ENCODE measurements around the gene RASAL2.
"Not testable (repeated sequence)": the region's sequence is repeated elsewhere in the genome, so short reads cannot be mapped to it uniquely, and the experiment has no call there.

The RASAL2 gene

GRCh38 chr1:178168536-178168935 lies 74.6 kb downstream of the RASAL2 start:
- DNase-seq = no peak

GRCh38 chr1:178169649-178170048 lies 75.7 kb downstream of the RASAL2 start:
- no peak for DNase-seq

DNA sequence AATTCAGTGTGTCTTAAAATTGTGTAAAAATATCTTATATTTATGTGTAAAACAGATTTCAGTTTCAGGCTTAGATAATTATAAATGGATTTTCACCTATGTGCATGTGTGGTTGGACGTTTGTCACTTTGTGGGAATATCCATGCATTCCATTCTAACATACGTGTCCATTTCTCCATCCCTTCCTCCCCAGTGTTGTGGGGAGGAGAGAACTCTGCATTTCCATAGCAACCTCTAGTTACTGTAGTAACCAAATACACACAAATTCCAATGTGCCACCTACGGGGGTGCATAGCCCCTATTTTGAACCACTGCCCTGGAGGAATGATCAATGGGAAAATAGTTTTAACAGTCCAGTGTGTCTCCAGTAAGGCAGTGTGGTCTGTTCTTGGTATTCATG lies 79.0 kb downstream of the RASAL2 start:
- DNase-seq = no peak

DNA sequence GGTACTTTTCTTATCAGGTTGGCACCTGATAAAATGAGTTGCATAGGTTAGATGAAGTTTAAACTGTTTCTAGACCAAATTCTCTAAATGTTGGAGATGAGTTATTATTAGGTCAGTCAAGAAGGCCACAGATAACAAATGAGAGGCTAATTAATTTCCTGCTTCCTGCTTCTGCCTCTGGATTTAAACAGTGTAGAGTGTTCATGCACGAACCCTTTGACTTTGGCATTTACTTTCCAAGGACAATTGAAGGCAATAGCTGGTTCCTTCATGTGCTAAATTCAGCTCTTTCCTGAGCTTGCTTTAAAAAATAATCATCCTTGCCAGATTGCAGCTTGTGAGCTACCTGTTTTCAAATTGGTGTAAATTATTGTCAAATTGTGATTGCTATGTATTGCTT lies 80.6 kb downstream of the RASAL2 start:
- DNase-seq = no peak

DNA sequence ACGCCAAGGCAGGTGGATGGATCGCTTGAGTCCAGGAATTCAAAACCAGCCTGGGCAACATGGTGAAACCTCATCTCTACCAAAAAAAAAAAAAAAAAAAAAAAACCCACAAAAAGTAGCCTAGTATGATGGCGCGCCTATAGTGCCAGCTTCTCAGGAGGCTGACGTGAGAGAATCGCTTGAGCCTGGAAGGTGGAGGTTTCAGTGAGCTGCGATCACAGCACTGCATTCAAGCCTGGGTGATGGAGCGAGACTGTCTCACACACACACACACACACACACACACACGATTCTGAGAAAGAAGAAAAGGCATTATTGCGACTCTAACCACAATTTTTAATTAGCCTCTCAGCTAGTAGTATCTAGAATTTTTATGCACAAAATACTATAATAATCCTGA lies 86.5 kb downstream of the RASAL2 start:
- no peak for DNase-seq

DNA sequence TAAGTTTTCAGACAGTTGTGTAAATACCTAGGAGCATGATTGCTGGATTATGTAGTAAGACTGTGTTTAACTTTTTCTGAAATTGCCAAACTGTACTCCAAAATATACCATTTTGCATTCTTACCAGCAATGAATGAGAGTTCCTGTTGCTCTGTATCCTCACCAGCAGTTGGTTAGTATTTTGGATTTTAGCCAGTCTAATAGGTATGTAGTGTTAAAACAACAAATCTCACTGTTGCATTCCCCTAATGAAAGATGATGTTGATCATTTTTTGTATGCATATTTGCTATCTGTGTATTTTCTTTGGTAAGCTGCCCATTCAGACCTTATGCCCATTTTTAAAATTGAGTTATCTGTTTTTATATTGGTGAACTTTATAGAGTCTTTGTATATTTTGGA lies 89.9 kb downstream of the RASAL2 start:
- DNase-seq = no peak

GRCh38 chr1:178188306-178188705 lies 94.4 kb downstream of the RASAL2 start:
- DNase-seq = no peak

GRCh38 chr1:178189814-178190213 lies 95.9 kb downstream of the RASAL2 start:
- no peak for DNase-seq

- DNase-seq = no peak
Observed at GRCh38 chr1:178190881-178191280, 97.0 kb downstream of the RASAL2 start.

GRCh38 chr1:178192686-178193085 lies 98.8 kb downstream of the RASAL2 start:
- no peak for DNase-seq

DNA sequence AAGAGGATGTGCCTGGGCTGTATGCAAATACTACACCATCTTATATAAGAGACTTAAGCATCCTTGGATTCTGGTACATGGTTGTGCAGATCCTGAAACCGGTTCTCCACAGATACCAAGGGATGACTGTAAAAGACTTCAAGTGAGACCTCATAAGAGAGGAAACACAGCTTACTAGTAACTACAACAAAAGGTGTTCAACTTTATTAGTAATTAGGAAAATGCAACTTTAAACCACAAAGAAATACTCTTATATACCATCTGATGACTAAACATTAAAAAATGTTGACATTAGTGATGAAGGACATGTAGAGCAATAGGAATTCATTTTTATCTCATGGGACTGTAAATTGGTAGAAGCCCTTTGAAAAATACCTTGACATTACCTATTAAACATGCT lies 102.7 kb downstream of the RASAL2 start:
- no peak for DNase-seq

GRCh38 chr1:178202095-178202494 lies 108.2 kb downstream of the RASAL2 start:
- not testable (repeated sequence) for DNase-seq

DNA sequence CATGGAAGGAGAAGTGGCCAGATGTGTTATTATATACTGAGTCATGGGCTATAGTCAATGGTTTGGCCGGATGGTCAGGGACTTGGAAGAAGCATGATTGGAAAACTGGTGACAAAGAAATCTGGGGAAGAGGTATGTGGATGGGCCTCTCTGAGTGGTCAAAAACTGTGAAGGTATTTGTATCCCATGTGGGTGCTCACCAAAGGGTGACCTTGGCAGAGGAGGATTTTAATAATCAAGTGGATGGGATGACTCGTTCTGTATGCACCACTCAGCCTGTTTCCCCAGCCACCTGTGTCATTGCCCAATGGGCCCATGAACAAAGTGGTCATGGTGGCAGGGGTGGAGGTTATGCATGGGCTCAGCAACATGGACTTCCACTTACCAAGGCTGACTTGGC lies 108.6 kb downstream of the RASAL2 start:
- DNase-seq = not testable (repeated sequence)

GRCh38 chr1:178208269-178208856 lies 114.5 kb downstream of the RASAL2 start:
- not testable (repeated sequence) for DNase-seq

DNA sequence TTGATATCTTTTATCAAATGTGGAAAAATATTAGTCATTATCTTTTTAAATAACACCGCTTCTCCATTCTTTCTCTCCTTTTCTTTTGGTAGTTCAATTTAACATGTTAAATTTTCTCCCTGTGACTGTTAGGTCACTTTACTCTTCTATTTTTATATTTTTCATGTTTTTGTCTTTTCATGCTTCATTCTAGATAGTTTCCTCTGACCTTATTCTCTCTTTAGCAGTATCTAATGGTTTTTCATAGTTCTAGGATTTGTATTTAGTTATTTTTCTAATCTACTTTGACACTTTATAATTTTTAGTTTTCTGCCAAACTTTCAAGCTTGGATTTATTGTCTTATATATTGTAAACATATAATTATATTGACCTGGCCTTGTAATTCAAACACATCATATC lies 116.0 kb downstream of the RASAL2 start:
- DNase-seq = no peak

DNA sequence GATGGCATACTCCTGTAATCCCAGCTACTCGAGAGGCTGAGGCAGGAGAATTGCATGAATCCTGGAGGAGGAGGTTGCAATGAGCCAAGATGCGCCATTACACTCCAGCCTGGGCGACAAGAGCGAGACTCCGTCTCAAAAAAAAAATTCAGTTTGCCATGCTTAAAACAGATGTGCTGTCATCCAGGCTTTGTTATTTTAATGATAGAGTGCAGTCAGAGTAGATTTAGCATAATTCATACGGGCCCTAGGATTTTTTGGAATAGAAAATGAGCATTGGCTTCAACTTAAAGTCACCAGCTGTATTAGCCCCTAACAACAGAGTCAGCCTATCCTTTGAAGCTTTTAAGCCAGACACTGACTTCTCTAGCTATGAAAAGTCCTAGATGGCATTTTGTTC lies 124.6 kb downstream of the RASAL2 start:
- no peak for DNase-seq

DNA sequence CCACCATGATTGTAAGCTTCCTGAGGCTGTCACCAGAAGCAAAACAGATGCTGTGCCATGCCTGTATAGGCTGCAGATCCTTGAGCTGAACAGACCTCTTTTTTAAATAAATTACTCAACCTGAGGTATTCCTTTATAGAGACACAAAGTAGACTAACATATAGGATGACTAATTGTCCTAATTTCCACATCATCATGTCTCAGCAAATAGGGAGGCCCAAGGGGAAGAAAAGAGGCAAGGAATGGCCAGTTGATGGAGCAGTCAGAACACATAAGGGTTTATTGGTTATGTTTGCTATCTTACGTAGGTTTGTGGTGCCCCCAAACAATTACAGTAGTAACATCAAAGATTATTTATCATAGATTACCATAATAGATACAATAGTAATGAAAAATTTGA lies 126.2 kb downstream of the RASAL2 start:
- DNase-seq = no peak

GRCh38 chr1:178223289-178223688 lies 129.4 kb downstream of the RASAL2 start:
- no peak for DNase-seq

- no peak for DNase-seq
Observed at GRCh38 chr1:178224358-178224757, 130.5 kb downstream of the RASAL2 start.

GRCh38 chr1:178230881-178231409 lies 137.0 kb downstream of the RASAL2 start:
- DNase-seq = no peak

DNA sequence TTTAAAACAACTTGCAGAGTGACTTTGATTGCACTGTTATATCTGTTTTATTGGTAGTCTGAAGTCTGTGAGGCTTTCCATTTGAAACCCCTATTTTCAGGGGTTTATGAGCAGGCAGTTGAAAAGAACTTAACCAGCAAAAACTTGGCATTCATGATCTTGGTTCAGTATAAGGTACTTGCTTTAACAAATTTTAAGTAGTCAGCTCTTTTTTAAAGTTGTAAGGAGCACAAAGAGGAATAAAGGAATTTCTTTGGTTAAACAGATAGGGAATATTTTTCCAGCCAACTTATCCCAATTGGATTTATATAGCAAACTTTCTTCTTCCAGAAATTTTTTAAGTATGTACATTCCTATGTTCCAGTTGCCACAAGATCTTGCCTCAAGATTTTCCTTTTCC lies 138.2 kb downstream of the RASAL2 start:
- no peak for DNase-seq

GRCh38 chr1:178232949-178233348 lies 139.0 kb downstream of the RASAL2 start:
- no peak for DNase-seq

DNA sequence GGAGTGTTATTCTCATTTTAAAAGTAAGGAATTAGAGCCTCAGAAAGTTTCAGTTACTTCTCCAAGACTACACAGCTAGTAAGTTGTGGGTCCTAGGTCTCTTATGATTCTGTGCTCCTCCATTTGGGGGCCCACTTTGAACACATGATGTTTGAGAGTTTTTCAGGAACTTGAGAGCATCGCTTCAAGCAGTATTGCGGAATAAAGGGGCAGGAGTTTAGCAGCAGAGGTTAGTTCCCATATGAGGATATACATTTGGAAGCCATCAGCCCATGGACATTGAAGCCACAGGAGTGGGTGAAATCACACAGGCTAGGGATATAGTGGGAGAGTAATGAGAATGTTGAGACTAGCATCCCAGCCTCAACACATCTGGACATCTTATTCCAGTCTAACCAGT lies 143.2 kb downstream of the RASAL2 start:
- DNase-seq = no peak

DNA sequence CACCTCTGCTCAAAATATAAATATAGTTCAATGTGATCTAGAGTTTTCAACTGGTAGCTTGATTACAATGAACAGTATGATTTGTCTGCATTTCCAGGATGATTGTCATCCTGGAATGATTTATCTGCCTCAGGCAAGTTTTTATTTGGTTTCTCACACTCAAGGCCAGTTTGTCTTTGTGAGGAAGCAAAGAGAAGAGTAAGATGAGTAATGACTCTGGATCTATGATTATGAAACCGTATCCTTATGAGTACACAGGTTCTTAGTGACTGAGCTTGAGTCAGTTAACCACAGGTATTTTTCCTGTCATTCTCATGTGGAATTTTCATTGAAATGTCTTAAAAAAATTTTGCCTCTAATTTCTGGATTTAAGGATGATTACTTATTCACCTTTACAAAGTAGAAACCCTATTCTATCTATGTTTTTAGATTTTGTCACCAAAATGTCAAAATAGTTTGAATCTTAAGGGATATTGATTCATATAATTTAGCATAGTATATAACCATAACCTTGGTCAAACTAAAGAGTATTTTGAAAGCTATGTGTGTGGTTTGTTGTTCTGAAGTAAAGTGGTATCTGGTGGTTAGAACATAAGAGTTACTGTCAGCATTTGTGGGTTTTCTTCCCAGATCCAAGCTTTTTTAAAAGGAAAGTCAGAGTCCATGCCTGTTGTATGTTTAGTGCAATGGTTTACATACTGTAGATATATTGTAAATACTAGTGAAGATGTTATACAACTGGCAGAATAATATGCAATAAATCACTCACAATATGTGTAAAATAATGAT lies 145.0 kb downstream of the RASAL2 start:
- DNase-seq = no peak

- DNase-seq = no peak
Observed at GRCh38 chr1:178241057-178241456, 147.2 kb downstream of the RASAL2 start.

Measured in activated CD4-positive, alpha-beta T cell treated with anti-CD3 and anti-CD28 coated beads, Interleukin-2, amount 50 U/mL, for 48 hours (primary cell).